Midbrain (tissue), 1 donor: ENCODE results near the gene MORN1.

Experiments
- DNase-seq: peaks from one replicate; lab custom pipeline; 2025; lab: John Stamatoyannopoulos, UW

The MORN1 gene

GRCh38 chr1:2290171-2290578, 101.2 kb downstream of the MORN1 start:
- no peak for DNase-seq

DNA sequence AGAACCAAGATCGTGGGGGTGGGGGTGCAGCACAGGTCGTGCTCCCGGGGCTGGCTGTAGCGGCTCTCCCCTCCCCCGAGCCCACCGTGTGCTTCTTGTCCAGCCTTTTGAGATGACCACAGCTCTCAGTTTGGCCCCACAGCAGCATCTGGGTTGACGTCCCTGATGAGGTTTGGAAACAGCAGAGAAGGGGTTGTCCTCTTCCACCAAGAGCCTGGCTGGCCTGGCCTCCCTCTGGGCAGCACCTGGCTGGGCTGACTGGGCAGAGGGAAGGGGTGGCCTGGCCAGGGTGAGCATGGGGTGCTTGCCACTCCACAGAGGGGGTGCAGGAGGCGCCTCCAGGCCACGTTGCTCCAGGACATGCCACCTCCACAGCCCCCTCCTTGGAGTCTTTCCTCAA, 101.7 kb downstream of the MORN1 start:
- DNase-seq, result no peak

GRCh38 chr1:2288816-2289536, 102.4 kb downstream of the MORN1 start:
- DNase-seq, result no peak

- no peak for DNase-seq
Measured at GRCh38 chr1:2288311-2288710, 103.0 kb downstream of the MORN1 start.

DNA sequence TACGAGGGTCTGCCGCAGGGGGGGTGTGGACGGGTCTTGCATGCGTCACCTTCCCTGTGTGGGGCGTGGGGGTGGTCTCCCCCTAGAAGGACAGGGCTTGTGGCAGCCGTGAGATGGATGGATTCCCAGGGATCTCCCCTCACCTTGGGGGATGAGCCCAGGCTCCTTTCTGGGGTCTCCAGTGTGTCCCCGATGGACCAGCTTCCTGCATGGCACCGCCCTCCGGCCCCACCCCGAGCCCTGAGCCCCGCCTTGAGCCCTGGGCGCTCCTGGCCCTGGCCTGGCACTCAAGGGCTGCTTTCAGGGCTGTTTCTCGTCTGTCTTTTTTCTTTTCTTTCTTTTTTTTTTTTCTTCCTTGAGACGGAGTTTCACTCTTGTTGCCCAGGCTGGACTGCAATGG, 103.7 kb downstream of the MORN1 start:
- no peak for DNase-seq

GRCh38 chr1:2286923-2287322, 104.4 kb downstream of the MORN1 start:
- no peak for DNase-seq

DNA sequence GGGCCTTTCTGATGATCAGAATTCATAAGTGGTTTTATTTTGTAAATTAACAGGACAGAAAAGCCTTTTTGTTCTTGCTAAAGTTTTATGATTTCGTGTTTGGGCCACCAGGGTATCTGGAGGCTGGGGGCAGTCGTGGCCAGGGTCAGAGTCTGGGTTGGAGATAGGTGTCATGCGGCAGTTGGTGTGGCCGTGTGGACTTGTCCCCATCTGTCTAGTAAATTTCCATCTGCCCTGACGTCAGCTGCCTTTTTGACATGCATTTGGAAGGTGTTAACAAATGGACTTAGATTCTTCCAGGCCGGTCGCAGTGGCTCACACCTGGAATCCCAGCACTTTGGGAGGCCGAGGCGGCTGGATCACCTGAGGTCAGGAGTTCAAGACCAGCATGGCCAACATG, 106.4 kb downstream of the MORN1 start:
- no peak for DNase-seq

DNA sequence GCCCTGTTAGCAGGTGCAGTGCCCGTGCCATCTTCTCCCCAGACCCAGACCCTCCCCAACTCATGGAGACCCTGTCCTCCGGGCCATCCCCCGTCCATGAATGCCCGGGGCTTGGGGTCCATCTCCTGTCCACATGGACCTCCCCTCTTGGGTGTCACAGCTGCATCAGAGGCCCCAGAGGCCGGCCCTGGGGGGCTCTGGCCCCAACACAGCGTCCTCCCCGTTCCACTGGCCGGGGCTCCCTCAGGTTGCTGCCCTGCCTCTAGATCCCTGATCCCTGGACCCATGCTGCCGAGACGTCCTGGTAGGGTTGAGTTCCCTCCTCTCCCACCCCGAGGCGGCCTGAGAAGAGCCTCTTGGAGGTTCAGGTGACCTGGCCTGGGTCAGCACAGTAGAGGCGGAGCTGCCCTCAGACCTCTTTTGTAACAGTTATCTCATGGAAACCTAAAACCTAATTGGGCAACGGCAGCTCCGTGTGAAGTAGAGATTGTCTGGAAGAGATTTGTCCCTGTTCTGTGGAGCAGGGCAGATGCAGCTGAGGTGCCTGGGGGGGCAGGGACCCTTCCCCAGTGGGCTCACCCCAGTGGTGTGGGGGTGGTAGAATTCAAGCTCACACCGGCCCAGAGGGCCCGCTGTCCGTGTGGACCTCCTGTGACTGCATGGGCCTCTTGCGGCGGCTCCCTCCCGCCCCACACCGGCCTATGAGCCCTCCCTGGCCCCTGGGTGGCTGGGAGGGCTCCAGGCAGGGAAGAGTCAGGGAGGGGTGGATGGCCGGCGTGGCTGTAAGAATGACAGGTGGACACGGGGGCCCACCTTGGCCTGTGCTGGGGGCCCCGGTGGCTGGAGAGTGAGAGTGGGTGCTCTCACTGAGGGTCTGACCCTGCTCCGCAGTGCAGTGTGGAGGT, 107.1 kb downstream of the MORN1 start:
- no peak for DNase-seq

GRCh38 chr1:2283371-2283990, 107.9 kb downstream of the MORN1 start:
- no peak for DNase-seq

DNA sequence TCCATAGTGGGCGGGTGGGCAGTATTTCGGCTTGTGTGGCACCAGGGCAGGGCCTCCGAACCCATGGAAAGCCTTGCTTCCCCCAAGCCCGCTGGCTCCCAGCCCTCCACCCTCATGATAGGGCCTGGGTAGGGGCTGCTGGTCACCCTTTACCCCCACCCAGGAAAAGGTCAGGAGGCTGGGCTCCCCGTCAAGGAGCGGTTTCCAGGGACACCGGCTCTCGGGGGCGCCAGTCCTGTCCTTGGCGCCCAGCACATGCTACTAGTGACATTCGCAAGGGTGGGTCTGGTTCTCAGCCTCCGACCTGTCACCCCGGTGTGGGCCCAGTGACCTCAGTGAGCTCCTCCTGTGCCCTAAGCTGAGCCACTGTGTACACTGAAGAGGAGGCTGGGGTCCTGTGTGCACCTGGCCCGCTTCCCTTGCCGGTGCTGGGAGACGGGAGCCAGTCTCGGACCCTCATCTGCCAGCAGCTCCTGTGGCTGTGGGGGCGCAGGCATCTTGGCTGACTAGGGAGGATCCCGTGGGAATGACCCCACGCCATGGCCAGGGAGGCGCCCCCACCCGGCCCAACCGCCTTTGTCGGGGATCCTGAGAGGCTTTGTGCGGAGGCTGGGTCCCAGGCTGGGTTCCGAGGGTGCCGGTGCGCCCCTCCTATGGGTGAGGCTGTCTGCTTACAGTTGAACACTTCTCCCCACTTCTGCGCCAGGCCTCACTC, 108.6 kb downstream of the MORN1 start:
- no peak for DNase-seq

DNA sequence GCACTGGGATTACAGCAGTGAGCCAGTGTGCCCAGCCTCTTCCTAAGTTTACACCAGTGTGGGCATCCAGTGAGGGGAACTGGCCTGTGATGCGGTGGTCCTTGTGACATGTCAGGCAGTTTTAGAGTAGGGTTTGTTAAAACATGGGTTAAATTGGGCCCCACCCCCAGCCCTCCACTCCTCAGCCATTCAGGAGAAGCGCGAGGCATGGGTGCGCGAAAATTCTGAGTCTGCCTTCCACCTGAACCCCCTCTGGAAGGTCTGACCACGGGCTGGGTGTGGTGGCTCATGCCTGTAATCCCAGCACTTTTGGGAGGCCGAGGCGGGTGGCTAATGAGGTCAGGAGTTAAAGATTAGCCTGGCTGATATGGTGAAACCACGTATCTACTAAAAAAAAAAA, 111.5 kb downstream of the MORN1 start:
- no peak for DNase-seq

GRCh38 chr1:2279210-2279639, 112.1 kb downstream of the MORN1 start:
- peak; percentile 24 for DNase-seq

- DNase-seq, result no peak
Measured at GRCh38 chr1:2278591-2279209, 112.7 kb downstream of the MORN1 start.

DNA sequence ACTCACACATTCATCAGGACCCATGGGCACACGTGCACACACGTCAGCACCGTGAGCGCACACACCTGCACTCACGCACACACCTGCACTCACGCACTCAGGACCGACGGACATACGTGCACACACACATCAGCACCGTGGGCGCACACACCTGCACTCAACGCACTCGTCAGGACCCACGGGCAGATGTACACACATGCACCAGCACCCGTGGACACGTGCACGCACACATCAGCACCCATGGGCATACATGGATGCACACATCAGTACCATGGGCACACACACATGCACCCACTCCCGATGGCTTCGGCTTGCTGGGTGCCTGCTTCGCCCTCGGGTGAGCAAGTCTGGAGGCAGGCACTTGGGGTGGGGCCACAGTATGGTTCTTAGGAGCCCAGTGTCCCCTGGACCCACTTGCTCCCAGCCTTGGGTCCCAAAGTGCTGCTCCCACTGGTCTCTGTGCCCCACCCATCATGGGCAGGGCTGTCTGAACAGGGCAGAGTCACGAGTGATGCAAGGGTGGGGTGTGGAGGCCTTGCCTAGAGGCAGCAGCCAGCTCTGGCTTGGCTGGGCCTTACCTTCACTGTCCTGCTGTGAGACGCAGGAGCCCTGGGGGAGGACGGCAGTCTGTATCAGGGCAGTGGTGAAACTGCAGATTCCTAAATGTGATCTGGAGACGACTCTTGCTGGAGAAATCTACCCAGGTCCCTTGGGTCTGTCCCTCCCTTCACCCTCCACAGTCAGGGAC, 113.4 kb downstream of the MORN1 start:
- no peak for DNase-seq

GRCh38 chr1:2276803-2277580, 114.4 kb downstream of the MORN1 start:
- no peak for DNase-seq

- DNase-seq, result no peak
Measured at GRCh38 chr1:2275796-2276536, 115.4 kb downstream of the MORN1 start.

DNA sequence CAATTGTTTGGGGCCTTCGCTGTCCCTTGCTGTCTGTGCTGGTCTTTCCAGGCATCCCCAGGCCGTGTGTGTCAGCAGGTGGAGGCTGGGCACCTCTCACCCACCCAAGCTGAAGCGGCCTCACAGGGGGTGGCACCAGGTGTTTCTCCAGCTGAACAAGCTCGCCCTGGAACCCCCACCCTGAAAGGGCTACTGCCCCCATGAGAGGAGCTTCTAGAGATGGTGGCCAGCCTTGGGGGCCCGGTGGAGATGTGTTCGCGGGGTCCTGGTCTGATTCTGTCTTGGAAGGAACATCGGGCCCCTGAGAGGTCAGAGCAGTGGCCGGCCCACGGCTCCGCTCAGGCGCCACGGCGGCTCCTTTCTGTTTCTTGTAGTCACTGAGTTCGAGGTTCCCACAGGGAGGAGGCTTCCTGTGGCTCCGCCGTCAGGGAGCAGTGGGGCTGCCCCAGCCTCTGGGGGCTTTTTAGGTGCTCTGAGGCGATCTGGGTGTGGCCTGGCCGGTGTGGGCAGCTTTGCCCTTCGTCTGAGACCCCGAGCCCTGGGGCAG, 116.4 kb downstream of the MORN1 start:
- DNase-seq, result no peak

DNA sequence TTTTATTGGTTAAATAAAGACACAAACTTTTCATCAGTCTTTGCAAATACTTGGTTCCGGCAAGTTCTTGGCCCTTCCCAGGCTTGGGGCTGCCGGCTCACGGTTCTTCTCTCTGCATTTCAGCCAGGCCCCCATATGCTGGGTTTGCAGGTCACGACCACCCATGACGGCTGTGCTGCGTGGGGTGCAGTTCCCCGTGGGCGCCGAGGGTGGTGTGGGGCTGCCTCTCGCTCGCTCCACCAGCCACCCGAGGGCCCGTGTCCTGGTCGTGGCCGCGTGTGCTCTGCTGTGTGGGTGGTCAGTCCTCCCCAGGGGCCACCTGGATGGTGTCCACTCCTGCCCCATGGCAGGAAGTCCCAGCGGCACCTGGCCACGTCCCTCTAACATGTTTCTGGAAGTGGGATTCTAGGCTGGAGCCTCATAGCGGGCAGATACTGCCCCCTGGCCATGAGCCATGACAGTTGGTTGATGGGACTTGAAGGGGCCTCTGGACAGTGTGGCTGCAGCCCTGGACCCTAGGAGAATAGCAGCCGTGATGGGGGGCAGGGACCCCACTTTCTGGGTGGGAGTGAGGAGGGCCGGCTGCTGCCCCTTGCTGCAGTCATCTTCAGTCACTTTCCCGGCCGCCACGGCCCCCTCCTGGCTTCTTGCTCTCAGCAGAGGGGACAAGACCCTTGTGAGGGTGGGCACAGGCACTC, 117.0 kb downstream of the MORN1 start:
- DNase-seq, result no peak
